Activated CD8-positive, alpha-beta memory T cell treated with anti-CD3 and anti-CD28 coated beads, Interleukin-2, amount 50 U/mL, for 1 hour (primary cell): Measurements from ENCODE around the gene TRIM27.
"Not testable (repeated sequence)": the region's sequence is repeated elsewhere in the genome, so short reads cannot be mapped to it uniquely, and the experiment has no call there.

ENCODE experiments used
- DNase-seq: peaks from one replicate; pipeline ENCODE4 v3.0.0-alpha.2; 2020; ENCODE audit errors: extremely low read depth

TRIM27 gene

GRCh38 chr6:28864326-28864923, 59.4 kb downstream of the TRIM27 start:
- DNase-seq = no peak

GRCh38 chr6:28863604-28864325, 60.0 kb downstream of the TRIM27 start:
- no peak for DNase-seq

DNA sequence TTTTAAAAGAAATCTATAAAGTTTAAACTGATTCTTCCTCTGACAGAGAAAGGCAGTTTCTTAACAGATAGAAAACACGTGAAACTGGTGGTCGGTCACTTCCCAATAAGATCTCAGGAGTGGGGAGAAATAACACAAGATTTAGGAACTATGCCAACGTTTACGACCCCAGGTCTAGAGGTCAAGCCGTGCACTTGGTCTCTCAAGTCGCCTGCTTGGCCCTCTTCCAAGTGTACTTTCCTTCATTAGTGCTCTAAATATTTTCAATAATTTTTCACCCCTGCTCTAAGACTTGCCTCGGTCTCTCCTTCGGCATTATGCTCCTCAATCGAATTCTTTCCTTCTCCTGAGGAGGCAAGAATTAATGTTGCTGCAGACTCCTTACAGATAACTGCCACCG, 61.7 kb downstream of the TRIM27 start:
- DNase-seq = no peak

DNA sequence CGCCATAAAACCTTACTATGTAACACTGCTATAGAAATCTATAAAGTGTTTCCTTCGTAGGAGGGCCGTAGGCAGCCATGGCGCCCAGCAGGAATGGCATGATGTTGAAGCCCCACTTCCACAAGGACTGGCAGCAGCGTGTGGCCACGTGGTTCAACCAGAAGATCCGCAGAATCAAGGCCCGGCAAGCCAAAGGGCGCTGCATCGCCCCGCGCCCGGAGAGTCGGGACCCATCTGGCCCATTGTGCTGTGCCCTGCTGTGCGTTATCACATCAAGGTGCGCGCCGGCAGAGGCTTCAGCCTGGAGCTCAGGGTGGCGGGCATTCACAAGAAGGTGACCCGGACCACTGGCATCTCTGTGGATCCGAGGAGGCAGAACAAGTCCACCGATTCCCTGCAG, 62.4 kb downstream of the TRIM27 start:
- DNase-seq = no peak

DNA sequence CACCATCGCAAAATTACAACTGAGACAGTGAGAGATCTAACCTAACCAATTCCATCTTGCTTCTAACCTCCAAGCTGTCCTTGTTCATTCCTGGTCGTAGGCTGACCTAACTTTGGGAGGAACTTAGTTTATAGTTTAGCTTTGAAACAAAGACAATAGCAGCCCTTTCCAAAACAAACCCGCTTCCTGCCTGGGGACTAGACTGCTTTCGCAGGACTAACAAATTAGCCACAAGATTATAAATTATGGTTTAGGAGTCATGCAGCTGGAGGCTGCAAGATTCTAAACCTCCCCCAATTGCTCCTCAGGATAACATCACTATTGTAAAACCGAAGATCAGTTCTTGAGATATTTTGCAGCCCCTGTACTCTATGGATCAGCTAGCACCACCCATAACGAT, 63.2 kb downstream of the TRIM27 start:
- no peak for DNase-seq

- DNase-seq = no peak
Observed at GRCh38 chr6:28858963-28859362, 64.8 kb downstream of the TRIM27 start.

DNA sequence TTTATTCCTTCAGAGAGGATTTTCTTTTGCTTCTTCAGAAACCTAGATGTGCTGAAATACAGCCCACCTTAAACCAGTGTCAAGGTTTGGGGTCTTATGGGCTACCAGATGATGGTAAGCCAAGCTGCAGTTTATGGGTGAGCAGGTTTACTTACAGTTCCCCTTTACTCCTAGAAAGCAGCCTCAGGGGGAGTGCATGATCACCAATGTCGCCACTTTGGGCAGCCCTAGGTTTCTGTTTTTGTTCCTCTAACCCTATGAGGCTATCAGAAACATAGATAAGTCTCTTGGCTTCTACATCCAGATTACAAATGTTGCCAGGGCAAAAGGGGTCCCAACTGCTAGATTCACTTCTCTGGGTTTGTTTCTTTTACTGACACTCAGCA, 67.2 kb downstream of the TRIM27 start:
- DNase-seq = no peak

DNA sequence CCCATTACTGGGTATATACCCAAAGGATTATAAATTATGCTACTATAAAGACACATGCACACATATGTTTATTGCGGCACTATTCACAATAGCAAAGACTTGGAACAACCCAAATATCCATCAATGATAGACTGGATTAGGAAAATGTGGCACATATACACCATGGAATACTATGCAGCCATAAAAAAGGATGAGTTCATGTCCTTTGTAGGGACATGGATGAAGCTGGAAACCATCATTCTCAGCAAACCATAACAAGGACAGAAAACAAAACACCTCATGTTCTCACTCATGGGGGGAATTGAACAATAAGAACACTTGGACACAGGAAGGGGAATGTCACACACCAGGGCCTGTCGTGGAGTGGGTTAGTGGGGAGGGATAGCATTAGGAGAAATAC, 69.4 kb downstream of the TRIM27 start:
- DNase-seq = not testable (repeated sequence)
